GM19455 (cell line): Measurements from ENCODE around the gene SLX4.
A peak's percentile ranks its signal among the peaks of the same experiment; 100 is the strongest.

Source experiments
- ATAC-seq: cut with Tn5 transposase; IDR thresholded peaks from one replicate; pipeline ENCODE4 v1.9.1; 2021; ENCODE audit not compliant: unreplicated experiment

Gene SLX4

GRCh38 chr16:3583303-3584038 is 27.9 kb downstream of the SLX4 start:
- ATAC-seq = no peak

GRCh38 chr16:3582276-3583165 is 28.9 kb downstream of the SLX4 start:
- ATAC-seq = no peak

- ATAC-seq = no peak
Observed at GRCh38 chr16:3581392-3581791, 30.0 kb downstream of the SLX4 start.

GRCh38 chr16:3580686-3581085 is 30.7 kb downstream of the SLX4 start:
- no peak for ATAC-seq

- ATAC-seq = no peak
Observed at GRCh38 chr16:3580251-3580651, 31.2 kb downstream of the SLX4 start.

- ATAC-seq = no peak
Observed at GRCh38 chr16:3579776-3580175, 31.6 kb downstream of the SLX4 start.

- ATAC-seq = peak; percentile 54
Observed at GRCh38 chr16:3578610-3579551, 32.5 kb downstream of the SLX4 start.

- no peak for ATAC-seq
Observed at GRCh38 chr16:3578121-3578520, 33.3 kb downstream of the SLX4 start.

GRCh38 chr16:3577302-3577752 is 34.1 kb downstream of the SLX4 start, which contains the start of gene NLRC3:
TSS of gene NLRC3 (minus strand) at chr16:3577403. CDS start at chr16:3565036, 12,367 bp downstream.
- no peak for ATAC-seq

GRCh38 chr16:3576211-3576610 is 35.2 kb downstream of the SLX4 start:
- ATAC-seq = no peak

GRCh38 chr16:3575491-3575890 is 35.9 kb downstream of the SLX4 start:
- ATAC-seq = no peak

GRCh38 chr16:3574195-3574594 is 37.2 kb downstream of the SLX4 start:
- no peak for ATAC-seq

- no peak for ATAC-seq
Observed at GRCh38 chr16:3573146-3573815, 38.1 kb downstream of the SLX4 start.

- no peak for ATAC-seq
Observed at GRCh38 chr16:3570420-3571062, 40.9 kb downstream of the SLX4 start.

- no peak for ATAC-seq
Observed at GRCh38 chr16:3569851-3570250, 41.6 kb downstream of the SLX4 start.

- no peak for ATAC-seq
Observed at GRCh38 chr16:3566990-3567389, 44.4 kb downstream of the SLX4 start.

GRCh38 chr16:3564889-3565141 is 46.6 kb downstream of the SLX4 start:
- no peak for ATAC-seq

GRCh38 chr16:3564130-3564888 is 47.1 kb downstream of the SLX4 start:
- no peak for ATAC-seq

- no peak for ATAC-seq
Observed at GRCh38 chr16:3562914-3563480, 48.4 kb downstream of the SLX4 start.
